Hematopoietic multipotent progenitor cell treated with erythropoietin and hydrocortisone succinate and interleukin-3 and kit ligand, for 4 days (in vitro differentiated cells): ENCODE measurements around the gene ATXN1L.
"Not testable (repeated sequence)": the region's sequence is repeated elsewhere in the genome, so short reads cannot be mapped to it uniquely, and the experiment has no call there.

Experiments used
- DNase-seq: peaks from one replicate; pipeline ENCODE4 v3.0.0-alpha.2; 2015

ATXN1L gene

DNA sequence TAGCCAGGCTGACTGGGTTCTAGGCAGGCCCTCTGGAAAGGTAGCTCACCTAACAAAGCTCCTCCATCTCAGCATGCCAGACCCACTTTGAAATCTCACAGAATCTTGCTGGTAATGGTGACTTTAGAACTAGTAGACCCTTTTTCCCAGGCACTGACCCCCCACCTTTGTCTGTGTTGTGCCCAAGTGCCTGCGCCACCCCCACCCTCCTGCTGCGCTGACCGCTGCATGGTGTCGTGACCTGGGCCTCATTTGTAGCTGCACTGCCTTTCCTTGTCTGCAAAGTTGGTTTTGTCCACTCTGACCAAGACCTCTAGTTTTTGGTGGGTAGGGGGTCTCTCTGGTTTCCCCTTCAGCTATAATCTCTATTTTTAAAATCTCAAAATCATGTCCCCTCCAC lies 6.8 kb downstream of the ATXN1L start:
- DNase-seq = no peak

DNA sequence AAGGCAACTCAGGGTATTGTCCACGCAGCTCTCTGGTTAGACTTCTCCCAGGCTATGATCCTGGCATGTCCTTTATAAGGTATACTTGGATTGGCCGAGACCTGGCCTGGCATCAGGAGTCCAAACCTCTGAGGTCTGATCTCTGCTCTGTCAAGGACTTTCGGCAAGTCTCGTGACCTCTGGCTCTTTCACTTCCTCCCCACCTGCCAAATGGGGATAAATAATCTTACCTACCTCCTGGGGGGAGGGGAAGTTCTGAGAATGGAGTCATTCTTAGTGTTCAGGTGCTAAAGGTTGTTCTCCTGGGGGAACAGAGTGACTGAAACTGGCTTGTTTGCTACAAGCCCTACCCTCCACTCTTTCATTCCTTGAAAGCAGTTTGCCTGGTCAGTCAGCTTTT lies 7.6 kb downstream of the ATXN1L start:
- DNase-seq = no peak

DNA sequence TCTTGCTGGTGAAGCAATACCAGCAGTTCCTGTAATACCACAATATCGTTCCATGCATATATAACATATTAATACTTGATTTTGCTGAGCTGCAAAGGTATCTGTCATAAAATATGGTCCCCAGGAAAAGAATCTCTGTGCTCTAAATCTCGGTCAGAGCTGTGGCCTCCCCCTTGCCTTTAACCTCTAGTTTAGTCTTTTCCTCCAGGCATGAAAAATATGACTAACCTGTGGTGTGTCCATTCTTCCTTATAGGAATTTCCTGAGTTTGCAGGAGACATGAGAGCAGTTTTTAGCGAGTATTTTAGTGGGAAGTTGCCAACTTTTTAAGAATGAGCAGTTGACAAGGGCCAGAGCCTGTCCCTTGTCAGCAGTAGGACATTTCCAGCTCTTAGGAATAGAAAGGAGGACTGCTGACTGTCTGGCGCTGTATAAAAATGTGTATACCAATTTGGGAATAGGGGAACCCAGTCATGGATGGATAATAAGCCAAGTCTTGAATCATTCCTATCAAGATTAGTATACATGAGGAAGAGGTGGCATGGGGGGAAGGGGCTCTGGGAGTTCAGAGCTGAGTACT lies 8.7 kb downstream of the ATXN1L start:
- no peak for DNase-seq

DNA sequence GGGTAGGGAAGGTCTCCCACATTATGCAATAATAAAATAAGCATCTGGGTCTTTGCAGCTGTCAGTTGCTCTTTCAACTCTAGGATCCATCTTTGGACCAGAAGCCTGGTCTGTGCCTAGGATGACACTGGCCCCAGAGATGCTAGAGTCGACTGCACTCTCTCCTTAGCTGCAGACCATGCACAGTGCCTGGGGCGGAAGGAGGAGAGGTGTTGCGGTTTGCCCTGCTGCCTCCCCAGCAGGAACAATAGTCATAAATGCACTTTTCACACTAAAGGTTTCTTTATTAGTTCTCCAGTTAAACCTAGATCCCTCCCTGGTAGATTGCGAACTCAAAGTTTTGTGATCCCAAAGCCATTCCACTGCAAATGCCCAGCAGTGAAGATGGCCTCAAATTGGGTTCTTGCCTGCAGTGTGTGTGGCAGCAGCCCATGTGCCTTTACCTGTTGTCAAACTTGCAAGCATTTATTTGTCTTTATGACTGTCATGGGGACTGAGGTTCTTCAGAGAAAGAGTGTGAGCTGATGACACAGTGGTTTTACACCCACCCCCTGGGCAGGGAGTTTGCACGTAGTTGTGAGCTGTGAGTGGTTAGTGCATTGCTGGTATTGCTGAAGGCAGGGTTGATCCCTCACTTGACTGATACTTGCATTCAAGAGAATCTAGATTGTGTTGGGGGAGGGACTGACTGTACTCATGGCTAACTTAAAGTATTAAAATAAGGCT lies 10.3 kb downstream of the ATXN1L start:
- DNase-seq = no peak

DNA sequence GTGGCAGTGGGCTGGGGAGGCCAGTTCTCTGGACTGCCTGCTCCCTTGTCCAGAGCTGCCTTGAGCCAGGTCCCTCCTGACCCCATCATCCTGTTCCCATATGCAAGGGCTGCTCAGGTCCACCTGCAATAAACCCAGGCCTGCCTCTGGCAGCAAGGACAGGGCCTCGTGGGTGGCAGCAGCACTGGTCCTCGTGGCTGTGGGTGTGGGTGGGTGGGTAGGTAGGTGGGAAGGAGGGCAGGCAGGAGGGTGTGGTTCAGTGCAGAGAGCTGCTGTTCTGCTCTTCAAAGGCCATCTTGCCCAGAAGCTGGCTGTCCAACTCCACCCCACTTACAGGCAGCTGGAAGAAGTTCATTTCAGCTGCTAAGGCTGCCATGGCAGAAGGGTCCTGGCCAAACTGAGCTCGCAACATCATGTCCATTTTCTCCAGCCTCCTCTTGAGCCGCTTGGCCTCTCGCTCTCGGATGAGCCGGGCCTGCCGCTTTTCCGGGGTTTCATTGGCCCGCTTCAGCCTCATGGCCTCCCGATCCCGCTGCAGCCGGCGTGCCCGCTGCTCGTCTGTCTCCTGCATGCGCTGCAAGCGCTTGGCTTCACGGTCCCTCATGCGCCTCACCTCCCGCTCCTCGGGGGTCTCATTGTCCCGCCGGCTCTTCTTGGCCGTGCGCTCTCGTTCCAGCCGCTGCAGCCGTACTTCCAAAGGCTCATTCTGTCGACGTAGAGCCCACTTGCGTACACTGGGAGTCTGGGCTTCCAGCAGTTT lies 14.2 kb downstream of the ATXN1L start:
- no peak for DNase-seq

DNA sequence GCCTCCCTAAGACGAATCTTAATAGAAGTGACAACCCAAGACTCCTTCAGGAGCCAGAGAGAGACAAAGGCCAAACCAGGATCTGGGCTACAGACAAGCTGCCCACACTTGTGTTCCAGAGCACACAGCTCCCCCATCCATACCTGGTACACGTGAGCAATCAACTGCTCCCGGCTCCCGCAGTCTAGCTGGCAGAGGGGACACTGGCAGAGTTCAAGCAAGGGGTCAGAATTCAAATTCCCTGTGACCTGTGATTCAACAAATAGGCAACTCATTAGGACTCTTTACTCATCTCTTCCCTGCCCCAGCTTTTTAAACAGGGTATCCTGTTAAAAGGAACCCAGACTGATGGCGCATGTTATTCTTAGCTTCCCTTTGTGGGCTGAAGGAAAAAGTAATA lies 18.2 kb downstream of the ATXN1L start:
- no peak for DNase-seq

DNA sequence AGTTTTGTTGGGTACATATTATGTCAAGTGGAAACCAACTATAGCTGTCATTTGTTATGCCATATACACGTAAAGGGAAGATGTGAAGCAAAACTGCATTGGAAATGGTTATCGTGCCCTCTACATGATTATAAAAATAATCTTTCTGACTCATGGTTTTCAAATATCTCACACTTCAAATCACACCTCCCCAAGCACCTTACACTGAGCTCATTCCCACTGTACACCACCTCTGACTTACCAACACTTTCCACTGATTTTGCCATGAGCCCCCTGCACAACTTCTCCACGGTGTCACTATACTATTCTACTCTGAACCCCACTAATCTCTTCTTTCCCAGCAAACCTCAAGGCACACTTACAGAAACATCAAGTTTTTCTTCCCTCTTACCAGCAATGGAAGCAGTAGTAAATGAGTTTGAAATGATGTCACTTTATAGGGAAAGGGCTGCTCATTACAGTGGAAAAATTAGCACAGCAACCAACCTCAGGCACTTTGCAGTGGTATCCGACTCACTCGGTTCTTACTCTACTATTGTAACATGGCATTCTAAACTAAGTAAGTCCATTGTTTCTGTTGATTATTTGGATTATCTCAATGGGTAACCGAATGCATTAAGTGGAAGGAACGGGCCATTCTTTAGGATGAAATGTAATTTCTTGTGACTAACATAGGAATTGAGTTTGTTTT lies 19.5 kb downstream of the ATXN1L start:
- no peak for DNase-seq

DNA sequence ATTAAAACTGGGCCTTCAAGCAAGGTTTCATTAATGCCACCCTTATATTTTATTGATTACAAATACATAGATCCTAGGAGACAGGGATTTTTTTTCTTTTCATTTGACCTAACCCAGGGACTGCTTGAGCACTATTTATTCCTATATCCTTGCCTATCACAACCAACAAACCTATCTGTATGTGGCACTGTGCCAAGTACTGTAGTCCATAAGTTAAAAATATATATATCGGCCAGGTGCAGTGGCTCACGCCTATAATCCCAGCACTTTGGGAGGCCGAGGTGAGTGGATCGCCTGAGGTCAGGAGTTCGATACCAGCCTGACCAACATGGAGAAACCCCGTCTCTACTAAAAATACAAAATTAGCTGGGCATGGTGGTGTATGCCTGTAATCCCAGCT lies 21.4 kb downstream of the ATXN1L start:
- DNase-seq = not testable (repeated sequence)

DNA sequence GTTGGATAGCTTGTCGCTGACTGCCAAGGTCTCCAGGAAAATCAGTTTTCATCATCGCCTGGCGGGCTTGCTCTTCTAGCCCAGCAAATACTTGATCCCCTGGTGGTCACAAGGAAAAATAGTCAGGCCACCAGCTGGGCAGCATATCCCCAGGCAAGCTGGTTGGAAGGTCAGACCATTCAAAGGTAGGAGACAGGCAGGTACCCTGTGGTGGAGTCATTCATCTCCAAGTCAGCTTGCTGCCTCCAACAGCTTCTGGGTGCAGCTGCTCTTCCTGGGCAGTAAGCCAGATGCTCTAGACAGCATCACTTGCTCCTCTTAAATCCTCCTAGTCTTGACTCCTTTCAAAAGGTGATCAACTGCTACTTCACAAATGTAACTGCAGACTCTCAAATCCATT lies 22.2 kb downstream of the ATXN1L start:
- DNase-seq = no peak

DNA sequence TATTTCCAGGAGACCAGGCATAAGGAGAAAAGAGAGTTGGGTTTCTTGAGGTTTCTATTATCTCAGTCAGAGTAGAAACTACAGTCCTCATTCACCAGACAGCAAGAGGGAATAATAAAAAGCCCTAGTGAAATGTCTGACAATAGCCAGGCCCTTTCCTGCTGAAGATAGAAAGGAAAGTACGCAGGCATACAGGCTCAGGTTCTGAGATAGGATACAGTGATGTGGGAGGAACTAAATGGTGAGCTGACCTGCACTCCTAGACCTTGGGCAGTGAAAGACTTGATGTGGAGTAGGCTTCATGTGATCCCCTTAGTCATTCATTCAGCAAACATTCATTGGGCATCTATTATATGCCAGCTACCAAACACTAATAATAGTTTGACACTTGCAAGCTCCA lies 23.3 kb downstream of the ATXN1L start:
- DNase-seq = no peak

DNA sequence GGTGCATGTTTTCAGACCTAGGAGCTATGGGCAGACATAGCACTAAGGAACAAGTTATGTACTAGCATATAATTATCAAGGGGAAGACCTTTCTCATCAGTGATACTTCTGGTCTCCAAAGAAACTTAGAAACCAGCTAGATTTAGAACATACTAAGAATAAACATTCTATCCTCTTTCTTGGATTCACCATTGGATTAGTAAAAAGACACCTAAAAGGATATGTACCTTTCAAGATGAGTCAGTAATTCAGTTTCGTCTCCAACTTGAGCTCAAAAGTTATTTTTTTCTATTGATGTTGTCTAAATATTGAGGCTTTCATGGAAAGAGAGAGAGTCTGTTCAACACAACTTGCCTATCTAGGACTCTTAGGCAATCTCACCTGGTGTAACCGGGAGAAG lies 25.0 kb downstream of the ATXN1L start:
- DNase-seq = no peak

DNA sequence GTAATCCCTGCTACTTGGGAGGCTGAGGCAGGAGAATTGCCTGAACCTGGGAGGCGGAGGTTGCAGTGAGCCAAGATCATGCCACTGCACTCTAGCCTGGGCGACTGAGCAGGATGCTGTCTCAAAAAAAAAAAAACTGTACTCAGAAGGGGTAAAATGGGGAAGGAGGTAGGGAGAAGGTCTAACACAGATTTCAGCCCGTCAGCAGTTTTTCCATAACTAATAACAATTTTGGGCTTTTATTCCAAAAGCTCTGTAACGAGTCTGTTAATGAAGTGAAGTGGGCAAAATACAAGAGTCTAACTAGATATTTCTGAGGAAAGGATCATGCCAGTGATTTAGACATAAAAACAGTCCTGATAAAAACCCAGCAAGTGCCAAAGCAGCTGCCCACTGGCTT lies 27.4 kb downstream of the ATXN1L start:
- DNase-seq = no peak

DNA sequence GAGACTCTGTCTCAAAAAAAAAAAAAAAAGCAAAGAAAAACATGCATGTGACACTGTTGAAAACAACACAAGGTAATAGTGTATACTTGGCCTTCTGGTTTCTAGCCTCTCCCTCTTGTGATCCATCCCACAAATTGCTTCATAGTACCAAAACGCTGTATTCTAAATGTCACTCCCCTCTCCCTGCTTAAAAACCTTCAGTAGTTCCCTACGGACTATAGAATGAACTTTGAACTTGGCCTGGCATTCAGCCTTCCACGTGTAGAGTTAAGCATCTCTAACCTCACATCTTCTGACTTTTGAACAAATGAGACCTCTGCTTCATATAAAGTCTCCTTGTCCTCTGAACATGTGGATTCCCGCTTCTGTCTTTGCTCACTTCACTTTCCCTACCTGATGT lies 33.1 kb downstream of the ATXN1L start:
- no peak for DNase-seq

DNA sequence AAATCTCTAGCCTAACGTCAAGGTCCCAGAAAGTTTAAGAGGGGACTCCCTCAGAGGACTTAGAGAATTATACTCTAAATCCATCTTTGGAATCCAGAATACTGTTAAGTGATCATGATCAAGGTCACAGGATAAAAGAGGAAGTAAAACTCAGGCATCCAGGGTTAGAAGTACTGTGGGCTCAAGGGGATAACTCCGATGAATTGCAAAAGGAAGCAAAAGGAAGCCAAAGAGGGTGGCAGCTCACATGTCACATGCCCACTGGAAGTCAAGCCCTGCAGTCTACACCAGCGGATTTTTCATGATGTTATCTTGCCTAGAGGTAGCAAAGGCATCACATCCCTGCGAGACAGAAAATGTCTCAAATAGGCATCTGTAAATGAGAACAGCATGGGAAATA lies 34.4 kb downstream of the ATXN1L start:
- peak; percentile 76 for DNase-seq

DNA sequence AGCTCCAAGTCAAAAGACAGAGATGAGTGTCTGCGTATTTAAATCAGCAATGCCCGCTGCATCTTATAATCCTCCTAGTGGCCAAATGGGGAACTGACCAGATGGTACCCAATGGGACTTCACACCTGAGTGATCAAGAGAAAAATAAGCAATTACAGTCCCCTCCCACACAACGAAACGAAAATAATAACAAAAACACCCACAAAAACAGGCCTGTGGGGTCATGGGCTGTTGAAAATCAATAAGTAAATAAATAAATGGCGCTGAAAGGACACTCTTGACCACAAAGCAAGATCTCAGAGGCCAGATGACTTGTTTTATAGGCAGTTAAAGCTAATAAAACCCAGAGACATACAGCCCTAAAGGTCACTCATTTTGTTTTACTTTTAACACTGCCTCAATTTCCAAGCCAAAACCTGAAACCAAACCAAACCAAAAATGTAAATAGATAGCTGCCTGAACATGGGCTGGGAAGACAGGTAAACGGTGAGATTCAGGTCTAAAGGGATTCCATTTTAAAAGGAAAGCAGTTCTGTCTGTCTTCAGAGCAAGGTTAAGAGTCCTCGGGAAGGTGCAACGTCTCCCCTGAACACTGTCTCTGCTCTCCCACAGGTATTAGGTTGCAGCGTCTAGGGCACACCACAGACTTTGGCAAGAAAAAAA lies 36.9 kb downstream of the ATXN1L start:
- peak; percentile 91 for DNase-seq

DNA sequence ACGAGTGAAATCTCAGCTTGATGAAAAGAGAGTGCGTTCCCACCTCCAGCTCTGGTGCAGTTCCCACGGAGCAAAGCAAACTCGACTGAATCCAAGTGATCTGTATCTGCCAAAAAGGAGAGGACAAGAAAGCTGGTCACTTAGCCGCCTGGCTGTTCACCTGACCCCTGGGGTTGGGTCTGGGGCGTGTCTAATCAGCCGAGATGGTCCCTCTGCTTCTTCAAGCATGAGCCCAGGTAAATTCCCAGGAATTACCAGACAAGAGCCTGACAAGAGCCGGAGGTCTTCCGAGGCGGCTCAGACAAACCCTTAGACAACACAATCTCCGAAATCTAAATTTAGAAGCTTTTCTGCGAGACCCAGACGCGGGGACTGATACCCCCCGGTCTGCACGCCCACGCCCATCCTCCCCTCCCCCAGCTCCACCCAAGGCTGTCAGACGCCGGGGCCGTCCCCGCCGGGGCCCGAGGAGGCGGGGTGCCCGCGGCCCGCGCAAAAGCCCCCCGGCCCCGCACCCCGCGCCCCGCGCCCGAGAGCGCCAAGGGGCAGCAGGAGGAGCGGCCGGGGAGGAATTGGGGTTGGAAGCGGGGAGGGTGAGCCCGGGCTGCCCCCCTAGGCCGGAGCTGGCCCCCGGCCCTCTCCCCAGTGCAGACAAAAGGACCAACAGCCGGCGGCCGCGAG lies 37.5 kb downstream of the ATXN1L start:
- peak; percentile 37 for DNase-seq

DNA sequence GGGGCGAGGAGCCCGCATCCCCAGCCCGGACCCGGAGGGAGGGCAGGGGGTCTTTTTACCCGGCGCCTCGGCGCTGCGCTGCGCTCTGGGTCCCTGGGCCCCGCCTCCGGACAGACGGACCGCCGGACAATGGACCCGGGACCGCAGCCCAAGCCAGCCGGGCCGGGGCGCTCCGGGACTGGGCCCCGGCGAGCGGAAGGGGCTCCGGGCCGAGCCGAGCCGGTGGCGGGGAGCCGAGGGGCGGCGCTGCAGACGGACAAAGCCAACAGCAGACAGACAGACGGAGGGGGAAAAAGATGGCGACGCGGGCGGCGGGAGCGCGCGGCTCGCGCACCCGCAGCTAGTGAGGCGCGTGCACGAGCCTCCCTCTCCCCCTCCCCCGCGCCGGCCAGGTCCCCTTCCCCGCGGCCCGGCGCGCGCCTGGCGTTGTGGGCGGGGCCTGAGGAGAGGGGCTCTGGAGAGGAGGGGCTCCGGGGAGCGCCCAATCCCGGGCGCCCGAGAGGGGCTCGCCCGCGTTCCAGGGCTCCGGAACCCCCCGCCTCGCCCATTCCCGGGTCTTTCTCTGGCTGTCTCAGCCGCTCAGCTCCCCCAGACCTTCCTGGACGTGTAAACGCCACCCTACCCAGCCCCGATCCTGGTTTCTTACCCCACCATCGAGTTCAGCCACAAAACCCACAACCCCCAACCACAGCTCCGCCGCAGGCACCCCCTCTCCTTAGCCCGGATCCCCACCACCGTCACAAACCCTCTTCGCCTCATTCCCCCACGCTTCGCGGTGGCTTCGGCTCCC lies 38.3 kb downstream of the ATXN1L start, which contains the start of gene ZNF821:
TSS of gene ZNF821 (minus strand) at position 334 of the 790 bp plus-strand sequence. CDS start 4,236 bp downstream, outside the sequence.
- DNase-seq = peak; percentile 78

DNA sequence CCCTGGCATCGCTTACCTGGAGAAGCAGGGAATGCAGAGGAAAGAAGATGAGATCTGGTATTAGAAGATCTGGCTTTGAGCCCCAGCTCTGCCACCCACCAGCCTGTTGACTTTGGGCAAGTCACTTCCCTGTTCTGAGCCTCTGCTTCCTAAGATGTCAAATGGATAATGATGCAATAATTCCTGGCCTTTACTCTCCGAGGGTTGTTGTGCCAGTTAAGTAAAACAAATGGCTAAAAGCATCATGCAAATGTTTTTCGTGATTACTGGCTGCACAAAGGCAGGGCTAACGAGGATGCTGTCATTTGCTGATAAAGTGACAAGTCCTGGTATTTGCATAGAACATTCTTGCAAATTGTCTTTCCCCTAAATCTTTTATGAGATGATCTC lies 39.5 kb downstream of the ATXN1L start:
- DNase-seq = peak; percentile 41

DNA sequence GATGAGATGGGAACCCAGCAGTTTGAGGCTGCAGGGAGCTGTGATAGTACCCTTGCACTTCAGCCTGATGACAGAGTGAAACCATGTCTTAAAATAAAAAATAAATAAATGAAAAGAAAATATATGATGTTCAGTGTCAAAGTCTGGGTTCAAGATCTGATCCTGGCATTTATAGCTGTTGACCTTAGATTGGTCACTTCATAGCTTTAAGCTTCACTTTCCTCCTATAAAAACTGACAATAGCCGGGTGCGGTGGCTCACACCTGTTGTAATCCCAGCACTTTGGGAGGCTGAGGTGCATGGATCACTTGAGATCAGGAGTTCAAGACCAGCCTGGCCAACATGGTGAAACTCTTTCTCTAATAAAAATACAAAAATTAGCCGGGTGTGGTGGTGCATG lies 43.4 kb downstream of the ATXN1L start:
- DNase-seq = no peak

DNA sequence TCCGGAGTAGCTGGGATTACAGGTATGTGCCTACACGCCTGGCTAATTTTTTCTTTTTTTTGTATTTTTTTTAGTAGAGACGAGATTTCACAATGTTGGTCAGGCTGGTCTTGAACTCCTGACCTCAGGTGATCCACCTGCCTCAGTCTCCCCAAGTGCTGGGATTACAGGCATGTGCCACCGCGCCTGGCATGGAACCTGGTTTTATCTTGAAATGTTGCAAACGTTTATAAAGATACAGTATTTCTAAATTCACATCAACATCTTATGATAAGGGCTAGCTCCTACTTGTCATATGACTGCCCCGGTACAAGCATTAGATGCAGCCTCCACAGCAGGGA lies 48.1 kb downstream of the ATXN1L start:
- DNase-seq = no peak

DNA sequence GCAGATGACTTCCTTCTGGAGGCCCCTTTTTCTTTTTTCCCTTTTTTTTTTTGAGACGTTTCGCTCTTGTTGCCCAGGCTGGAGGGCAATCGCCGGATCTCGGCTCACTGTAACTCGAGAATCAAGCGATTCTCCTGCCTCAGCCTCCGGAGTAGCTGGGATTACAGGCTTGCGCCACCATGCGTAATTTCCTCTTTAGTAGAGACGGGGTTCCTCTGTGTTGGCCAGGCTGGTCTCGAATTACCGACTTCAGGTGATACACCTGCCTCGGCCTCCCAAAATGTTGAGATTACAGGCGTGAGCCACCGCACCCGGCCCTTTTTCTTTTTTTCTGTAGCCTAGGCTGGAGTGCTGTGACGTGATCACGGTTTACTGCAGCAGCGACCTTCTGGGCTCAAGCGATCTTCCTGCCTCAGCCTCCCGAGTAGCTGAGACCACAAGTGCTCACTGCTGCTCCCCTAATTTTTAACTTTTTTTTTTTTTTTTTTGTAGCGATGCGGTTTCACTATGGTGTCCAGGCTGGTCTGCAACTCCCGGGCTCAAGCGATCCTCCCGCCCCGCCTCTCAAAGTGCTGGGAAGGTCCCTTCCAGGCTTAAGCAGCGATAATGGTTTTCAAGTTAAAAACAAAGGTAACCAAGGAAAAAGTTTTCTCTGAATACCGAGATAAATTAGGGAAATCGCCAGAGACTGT lies 48.6 kb downstream of the ATXN1L start:
- peak; percentile 64 for DNase-seq
